B cell (primary cell): ENCODE results near the gene NPPB.

Experiments
- CTCF ChIP-seq: fragments of 200-600 bp; IDR thresholded peaks from one replicate; pipeline ENCODE4 v1.8.0; 2022; ENCODE audit warnings: antibody characterized with exemption, mild to moderate bottlenecking
- EZH2 ChIP-seq: IDR thresholded peaks from 2 replicates; pipeline ENCODE4 v1.6.1; 2012; ENCODE audit warnings: borderline replicate concordance, low read depth, mild to moderate bottlenecking, moderate library complexity, low read length; ENCODE audit not compliant: insufficient read depth, poor library complexity, severe bottlenecking

GRCh38 chr1:11888206-11888876 is 29.6 kb upstream of the NPPB start:
- no peak for TF ChIP-seq CTCF
- no peak for TF ChIP-seq EZH2
